Endothelial cell of umbilical vein (primary cell): ENCODE data around the gene PDHA2. TPM values are rescaled to one million over a fixed set of nuclear protein-coding genes. Genes with fewer than 3 reads are reported as not detected.

Source experiments
- BruUV-seq: library from RNA; stranded (reverse); fragments of 400-500 nt; replicated peaks from 2 replicates; lab custom pipeline; 2021; lab: Mats Ljungman, UMichigan
- CTCF ChIA-PET: fragments of 300-600, 350-600 bp; sonication (Branson Sonifier 250); formaldehyde crosslinking; loops from one replicate; lab custom pipeline; 2021; ENCODE audit warnings: antibody characterized with exemption, inconsistent platforms; lab: Charles Lee
- POLR2A ChIA-PET: fragments of 300-600, 350-600 bp; sonication (Branson Sonifier 250); formaldehyde crosslinking; loops from one replicate; lab custom pipeline; 2021; ENCODE audit warnings: antibody characterized with exemption, inconsistent platforms; lab: Charles Lee
- DNase-seq: peaks from one replicate; pipeline ENCODE4 v3.0.0-alpha.2; 2011; ENCODE audit warnings: low read depth, low spot score
- FAIRE-seq: peaks from 2 replicates; lab custom pipeline; 2011; peaks lifted over from hg19 to GRCh38; lab: Jason Lieb, UNC
- H2AFZ ChIP-seq: 2 replicates; pipeline ENCODE4 v1.6.0; 2012; ENCODE audit warnings: low read depth, low read length, control low read depth, inconsistent platforms
- H3K27ac ChIP-seq: 2 replicates; pipeline ENCODE4 v1.5.1; 2011; ENCODE audit warnings: low read depth, mild to moderate bottlenecking, control low read depth, low read length, moderate library complexity; ENCODE audit not compliant: insufficient read depth
- H3K27me3 ChIP-seq, 2 experiments: 2 replicates each; pipeline versions ENCODE4 v1.6.0 to v1.6.1; 2011; ENCODE audit warnings: low read length in 2 of 2, mixed read lengths in 1 of 2; ENCODE audit not compliant: control insufficient read depth in 2 of 2, insufficient read depth in 2 of 2
- H3K36me3 ChIP-seq, 2 experiments: 2 replicates in 1 of 2; 3 replicates in 1 of 2; pipeline ENCODE4 v1.5.1; 2011; ENCODE audit warnings: low read length in 2 of 2, mild to moderate bottlenecking in 1 of 2, moderate library complexity in 1 of 2; ENCODE audit not compliant: control insufficient read depth in 2 of 2, insufficient read depth in 2 of 2; ENCODE audit errors: extremely low read depth in 1 of 2
- H3K4me1 ChIP-seq: 3 replicates; pipeline ENCODE4 v1.5.1; 2011; ENCODE audit warnings: mild to moderate bottlenecking, low read length; ENCODE audit not compliant: control insufficient read depth, insufficient read depth; ENCODE audit errors: extremely low read depth
- H3K4me2 ChIP-seq: 2 replicates; pipeline ENCODE4 v1.6.1; 2011; ENCODE audit warnings: low read length, control low read depth, mixed read lengths; ENCODE audit not compliant: insufficient read depth
- H3K4me3 ChIP-seq, 3 experiments: fragments of 200-600 bp in 1 of 3; sonication (generic), shearing (Covaris generic) in 1 of 3; replicated peaks in 1 of 3; 2 replicates each; pipeline ENCODE4 v1.5.1; 2011 to 2016; ENCODE audit warnings: control low read depth in 3 of 3, low read length in 3 of 3, mild to moderate bottlenecking in 2 of 3, inconsistent platforms in 1 of 3, low read depth in 1 of 3, moderate library complexity in 1 of 3; ENCODE audit not compliant: insufficient read depth in 1 of 3
- H3K79me2 ChIP-seq: 2 replicates; pipeline ENCODE4 v1.6.0; 2012; ENCODE audit warnings: low read length, inconsistent platforms; ENCODE audit not compliant: control insufficient read depth, insufficient read depth
- H3K9ac ChIP-seq: replicated peaks from 2 replicates; pipeline ENCODE3; 2011; ENCODE audit warnings: low read length, control low read depth; ENCODE audit not compliant: insufficient read depth; ENCODE audit errors: extremely low read depth
- H3K9me1 ChIP-seq: replicated peaks from 3 replicates; pipeline ENCODE4 v1.6.0; 2011; ENCODE audit warnings: mild to moderate bottlenecking, low read length; ENCODE audit not compliant: control insufficient read depth, insufficient read depth; ENCODE audit errors: extremely low read depth
- H3K9me3 ChIP-seq: replicated peaks from 2 replicates; pipeline ENCODE4 v1.5.1; 2012; ENCODE audit warnings: low read length, inconsistent platforms; ENCODE audit not compliant: control insufficient read depth, insufficient read depth
- H4K20me1 ChIP-seq: replicated peaks from 2 replicates; pipeline ENCODE3; 2011; ENCODE audit warnings: mild to moderate bottlenecking, low read length; ENCODE audit not compliant: control insufficient read depth, insufficient read depth; ENCODE audit errors: extremely low read depth
- EZH2 ChIP-seq: IDR thresholded peaks from 2 replicates; pipeline ENCODE4 v1.6.1; 2012; ENCODE audit warnings: borderline replicate concordance, low read depth, mild to moderate bottlenecking, moderate library complexity, low read length, inconsistent platforms; ENCODE audit not compliant: severe bottlenecking
- FOS ChIP-seq: IDR thresholded peaks from 2 replicates; pipeline ENCODE4 v1.6.1; 2011; ENCODE audit warnings: mild to moderate bottlenecking, low read length, moderate library complexity, borderline replicate concordance; ENCODE audit not compliant: insufficient read depth
- GATA2 ChIP-seq: IDR thresholded peaks from 2 replicates; pipeline ENCODE4 v1.7.0; 2011; ENCODE audit warnings: low read depth, mild to moderate bottlenecking, moderate library complexity, mixed read lengths, low read length; ENCODE audit not compliant: insufficient read length, insufficient read depth
- JUN ChIP-seq: IDR thresholded peaks from 2 replicates; pipeline ENCODE4 v1.6.1; 2011; ENCODE audit warnings: borderline replicate concordance, low read depth; ENCODE audit not compliant: insufficient read length, insufficient read depth
- MYC ChIP-seq: IDR thresholded peaks from one replicate; pipeline ENCODE4 v1.6.1; 2011; ENCODE audit warnings: mild to moderate bottlenecking, low read depth, low read length
- POLR2A ChIP-seq: IDR thresholded peaks from 2 replicates; pipeline ENCODE4 v1.6.1; 2012; ENCODE audit warnings: low read depth, mild to moderate bottlenecking, control low read depth, low read length
- POLR2AphosphoS5 ChIP-seq: IDR thresholded peaks from 2 replicates; pipeline ENCODE4 v1.6.1; 2012; ENCODE audit warnings: low read depth, mild to moderate bottlenecking, control low read depth, low read length, moderate library complexity; ENCODE audit not compliant: insufficient read depth
- dilution Hi-C: fragments of 300-500 bp; cut with MboI; formaldehyde crosslinking; loops from one replicate; pipeline ENCODE4 v1.15.0; 2019; ENCODE audit warnings: low sequenced_read_pairs; ENCODE audit not compliant: extremely low pct_ligation_motif_present
- intact Hi-C: fragments of 100-400 bp; cut with micrococcal nuclease; formaldehyde crosslinking; loops from one replicate; pipeline ENCODE4 v1.10.0; 2022
- polyA plus RNA-seq, 4 experiments: library from polyadenylated mRNA; depleted of rRNA in 3 of 4; stranded (reverse) in 3 of 4; unstranded in 1 of 4; fragments of >200 nt; gene quantifications; 2 replicates each; pipeline versions ENCODE4 v1.2.1 to v1.2.3, GENCODE V29; 2011 to 2012; ENCODE audit warnings: missing spikeins in 1 of 4
- total RNA-seq: library from RNA; stranded (reverse); gene quantifications from 2 replicates; pipeline ENCODE4 v1.2.3, GENCODE V29; 2021
- TF ChIP-seq, protein P1 (sequence below), 2 donors: IDR thresholded peaks; 1 replicate in 1 of 2; 2 replicates in 1 of 2; pipeline ENCODE4 v1.5.1; 2011; ENCODE audit warnings: low read length in 2 of 2, mild to moderate bottlenecking in 2 of 2, moderate library complexity in 2 of 2, control low read depth in 1 of 2, inconsistent platforms in 1 of 2, low read depth in 1 of 2; ENCODE audit not compliant: insufficient read depth in 1 of 2; ENCODE audit errors: extremely low read depth in 1 of 2
- TF ChIP-seq, protein P2 (sequence below): IDR thresholded peaks from 2 replicates; pipeline ENCODE4 v1.6.1; 2011; ENCODE audit not compliant: insufficient read depth, insufficient read length

Gene PDHA2
- total and polyA plus RNA-seq, 2 donors (not counting 3 experiments of a cell fraction or from before 2014, with no cell fraction given): not detected

DNA sequence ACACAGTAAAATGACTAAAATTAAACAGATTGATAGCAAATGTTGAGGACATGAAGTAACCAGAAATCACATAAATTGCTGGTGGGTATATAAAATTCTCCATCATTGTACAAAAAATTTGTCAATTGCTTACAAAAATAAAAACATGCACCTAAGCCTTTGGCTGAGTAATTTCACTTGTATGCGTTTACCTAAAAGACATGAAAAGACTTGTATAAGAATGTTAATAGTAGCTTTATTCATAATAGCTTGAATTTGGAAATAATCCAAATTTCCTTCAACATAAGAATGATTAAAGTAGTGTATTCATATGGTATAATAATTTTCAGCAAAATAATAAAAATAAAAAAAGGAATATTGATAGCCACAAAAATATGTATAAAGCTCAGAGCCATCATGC, 37.7 kb downstream of the PDHA2 start:
- Histone ChIP-seq H3K4me1 (no peaks in the 10 kb centered on the region), H3K27me3 (no peaks in the 10 kb centered on the region), H3K9me3 (no peaks in the 10 kb centered on the region), H3K9ac (no peak overlapping the region), H3K36me3 (no peaks in the 10 kb centered on the region), H3K4me3 (no peak overlapping the region), H2AFZ (no peak overlapping the region), H3K27ac (no peak overlapping the region), H3K4me2 (no peak overlapping the region), H3K9me1 (no peaks in the 10 kb centered on the region), H3K79me2 (no peaks in the 10 kb centered on the region), H4K20me1 (no peaks in the 10 kb centered on the region)
- dilution Hi-C loops: no loop called here
- ChIA-PET CTCF (no interaction called here), POLR2A (no interaction called here)
- intact Hi-C loops: no loop called here
- FAIRE-seq (no peak), DNase-seq (no peak)
- TF ChIP-seq EZH2 (no peak), GATA2 (no peak), POLR2A (no peak), MYC (no peak)
- TF ChIP-seq, protein P1, sequence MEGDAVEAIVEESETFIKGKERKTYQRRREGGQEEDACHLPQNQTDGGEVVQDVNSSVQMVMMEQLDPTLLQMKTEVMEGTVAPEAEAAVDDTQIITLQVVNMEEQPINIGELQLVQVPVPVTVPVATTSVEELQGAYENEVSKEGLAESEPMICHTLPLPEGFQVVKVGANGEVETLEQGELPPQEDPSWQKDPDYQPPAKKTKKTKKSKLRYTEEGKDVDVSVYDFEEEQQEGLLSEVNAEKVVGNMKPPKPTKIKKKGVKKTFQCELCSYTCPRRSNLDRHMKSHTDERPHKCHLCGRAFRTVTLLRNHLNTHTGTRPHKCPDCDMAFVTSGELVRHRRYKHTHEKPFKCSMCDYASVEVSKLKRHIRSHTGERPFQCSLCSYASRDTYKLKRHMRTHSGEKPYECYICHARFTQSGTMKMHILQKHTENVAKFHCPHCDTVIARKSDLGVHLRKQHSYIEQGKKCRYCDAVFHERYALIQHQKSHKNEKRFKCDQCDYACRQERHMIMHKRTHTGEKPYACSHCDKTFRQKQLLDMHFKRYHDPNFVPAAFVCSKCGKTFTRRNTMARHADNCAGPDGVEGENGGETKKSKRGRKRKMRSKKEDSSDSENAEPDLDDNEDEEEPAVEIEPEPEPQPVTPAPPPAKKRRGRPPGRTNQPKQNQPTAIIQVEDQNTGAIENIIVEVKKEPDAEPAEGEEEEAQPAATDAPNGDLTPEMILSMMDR (IDR thresholded peaks at IDR 0.05; ENCODE audit: extremely low read depth in 1 of 2, insufficient read depth in 1 of 2, low read depth in 1 of 2, low read length in 2 of 2): no peak
- BruUV-seq: no TSS peak

DNA sequence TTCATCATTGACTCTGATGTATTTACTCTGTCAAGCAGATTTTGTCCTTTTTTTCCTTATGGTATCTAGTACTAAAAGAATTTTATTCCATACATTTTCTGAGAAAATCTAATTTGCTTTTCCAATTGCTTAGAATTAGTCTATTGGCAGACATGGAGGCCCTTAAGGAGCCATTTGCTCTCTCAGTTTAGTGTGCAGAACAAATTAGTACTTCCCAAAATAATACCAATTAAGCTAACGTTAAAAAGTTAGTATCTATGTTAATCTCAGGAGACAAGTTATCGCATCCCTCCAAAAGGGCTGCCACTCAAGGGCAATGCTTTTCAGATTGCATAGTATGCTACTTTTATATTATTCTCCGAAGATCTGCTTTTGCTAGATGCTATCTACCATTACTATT, 47.7 kb downstream of the PDHA2 start:
- ChIA-PET CTCF (no interaction called here), POLR2A (no interaction called here)
- H3K4me3 ChIP-seq: no peak overlapping the region
- no peaks in the 10 kb centered on the region for H3K79me2 ChIP-seq
- no peaks in the 10 kb centered on the region for H3K36me3 ChIP-seq
- no peak for DNase-seq
- no TSS peak for BruUV-seq
- no peaks in the 10 kb centered on the region for H3K27me3 ChIP-seq
- no peak for FAIRE-seq
- intact Hi-C loops: no loop called here
- H4K20me1 ChIP-seq: no peaks in the 10 kb centered on the region
- TF ChIP-seq POLR2A (no peak), EZH2 (no peak), JUN (no peak), GATA2 (no peak), POLR2AphosphoS5 (no peak), FOS (no peak), MYC (no peak)
- TF ChIP-seq, protein P1 (IDR thresholded peaks at IDR 0.05; ENCODE audit: extremely low read depth in 1 of 2, insufficient read depth in 1 of 2, low read depth in 1 of 2, low read length in 2 of 2): no peak
- TF ChIP-seq, protein P2, sequence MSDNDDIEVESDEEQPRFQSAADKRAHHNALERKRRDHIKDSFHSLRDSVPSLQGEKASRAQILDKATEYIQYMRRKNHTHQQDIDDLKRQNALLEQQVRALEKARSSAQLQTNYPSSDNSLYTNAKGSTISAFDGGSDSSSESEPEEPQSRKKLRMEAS: no peak
- no peaks in the 10 kb centered on the region for H3K4me1 ChIP-seq
- no peak overlapping the region for H3K4me2 ChIP-seq
- no peak overlapping the region for H3K27ac ChIP-seq
- no peaks in the 10 kb centered on the region for H3K9me3 ChIP-seq
- no peak overlapping the region for H3K9ac ChIP-seq
- H3K9me1 ChIP-seq: no peaks in the 10 kb centered on the region
- H2AFZ ChIP-seq: no peak overlapping the region
- dilution Hi-C loops: no loop called here
